Neural progenitor cell (in vitro differentiated cells): ENCODE data around the gene SLC1A1. TPM values are rescaled to one million over a fixed set of nuclear protein-coding genes. Genes with fewer than 3 reads are reported as not detected.

Experiments used
- DNase-seq: peaks from one replicate; pipeline ENCODE4 v3.0.0-alpha.2; 2016; ENCODE audit warnings: low spot score
- H2AFZ ChIP-seq: fragments of 200-600 bp; sonication (generic); replicated peaks from 2 replicates; pipeline ENCODE4 v1.6.1; 2016; ENCODE audit warnings: antibody characterized with exemption
- H3F3A ChIP-seq: fragments of 200-600 bp; sonication (generic); 2 replicates; pipeline ENCODE4 v1.6.1; 2016; ENCODE audit warnings: antibody characterized with exemption, low read depth
- H3K27ac ChIP-seq: fragments of 200-600 bp; sonication (generic); 2 replicates; pipeline ENCODE4 v1.5.1; 2016; ENCODE audit warnings: mild to moderate bottlenecking
- H3K27me3 ChIP-seq: fragments of 200-600 bp; sonication (generic); 2 replicates; pipeline ENCODE4 v1.6.1; 2016; ENCODE audit warnings: mild to moderate bottlenecking, moderate library complexity
- H3K36me3 ChIP-seq: fragments of 200-600 bp; sonication (generic); 2 replicates; pipeline ENCODE4 v1.5.1; 2016
- H3K4me1 ChIP-seq: fragments of 200-600 bp; sonication (generic); 2 replicates; pipeline ENCODE4 v1.6.1; 2016; ENCODE audit warnings: mixed run types
- H3K4me2 ChIP-seq: fragments of 200-600 bp; sonication (generic); 2 replicates; pipeline ENCODE4 v1.6.1; 2016
- H3K4me3 ChIP-seq: fragments of 200-600 bp; sonication (generic); 2 replicates; pipeline ENCODE4 v1.5.1; 2016
- H3K79me2 ChIP-seq: fragments of 200-600 bp; sonication (generic); 2 replicates; pipeline ENCODE4 v1.6.1; 2016; ENCODE audit warnings: low read depth
- H3K9ac ChIP-seq: fragments of 200-600 bp; sonication (generic); 2 replicates; pipeline ENCODE4 v1.6.1; 2016
- H3K9me3 ChIP-seq: fragments of 200-600 bp; sonication (generic); 2 replicates; pipeline ENCODE4 v1.5.1; 2016; ENCODE audit warnings: low read depth
- H4K20me1 ChIP-seq: fragments of 200-600 bp; sonication (generic); 2 replicates; pipeline ENCODE4 v1.6.1; 2016; ENCODE audit warnings: low read depth
- H3K27ac Mint-ChIP-seq: 3 replicates; pipeline ENCODE4 v1.8.0; 2021; ENCODE audit warnings: mixed read lengths
- H3K27me3 Mint-ChIP-seq: 2 replicates; pipeline ENCODE4 v1.8.0; 2022; ENCODE audit warnings: low read depth, mild to moderate bottlenecking, inconsistent platforms, moderate library complexity, mixed read lengths; ENCODE audit not compliant: insufficient read depth
- H3K36me3 Mint-ChIP-seq: 3 replicates; pipeline ENCODE4 v1.8.0; 2021; ENCODE audit warnings: mixed read lengths
- H3K4me1 Mint-ChIP-seq: 3 replicates; pipeline ENCODE4 v1.8.0; 2021; ENCODE audit warnings: mixed read lengths
- H3K4me3 Mint-ChIP-seq: 3 replicates; pipeline ENCODE4 v1.8.0; 2021; ENCODE audit warnings: mild to moderate bottlenecking, moderate library complexity, mixed read lengths
- H3K9me3 Mint-ChIP-seq: 3 replicates; pipeline ENCODE4 v1.8.0; 2020; ENCODE audit warnings: mixed read lengths
- EZH2 ChIP-seq: fragments of 200-600 bp; sonication (generic); IDR thresholded peaks from 2 replicates; pipeline ENCODE4 v1.6.1; 2017; ENCODE audit warnings: antibody characterized with exemption, mild to moderate bottlenecking, moderate library complexity
- EZH2phosphoT487 ChIP-seq: fragments of 200-600 bp; sonication (generic); IDR thresholded peaks from 2 replicates; pipeline ENCODE4 v1.6.1; 2017; ENCODE audit warnings: antibody characterized with exemption
- total RNA-seq: library from RNA; depleted of rRNA; stranded (reverse); fragments of >200 nt; gene quantifications from 2 replicates; pipeline ENCODE4 v1.2.3, GENCODE V29; 2015; ENCODE audit warnings: low replicate concordance
- TF ChIP-seq, protein P1 (sequence below): fragments of 200-600 bp; sonication (generic); IDR thresholded peaks from 2 replicates; pipeline ENCODE4 v1.5.1; 2017; ENCODE audit warnings: antibody characterized with exemption, mild to moderate bottlenecking

The SLC1A1 gene
- total RNA-seq, 1 donor from 2014 or later: 16.2 TPM

DNA sequence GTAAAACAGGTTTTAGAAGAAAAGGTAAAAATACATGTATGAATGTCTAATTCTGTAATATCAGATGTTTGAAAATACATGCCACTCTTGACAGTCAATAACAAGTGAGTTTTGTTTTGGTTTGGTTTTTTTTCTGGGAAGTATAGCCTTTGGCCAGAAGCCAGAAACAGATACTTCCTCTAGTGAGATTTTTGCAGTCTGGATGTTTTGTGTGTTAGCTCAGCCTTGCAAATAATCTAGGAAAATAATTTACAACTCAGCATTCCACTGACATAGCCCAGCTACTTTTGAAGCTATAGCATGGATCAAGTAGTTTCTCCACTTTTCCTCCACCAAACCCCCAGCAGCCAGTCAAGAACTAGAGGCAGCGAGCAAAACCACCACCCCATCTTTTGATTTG is 56.7 kb downstream of the SLC1A1 start:
- Histone ChIP-seq H3F3A (no peaks in the 10 kb centered on the region), H3K4me3 (no peak overlapping the region), H3K4me2 (no peak overlapping the region), H3K27ac (no peak overlapping the region), H3K9me3 (no peaks in the 10 kb centered on the region), H2AFZ (no peak overlapping the region), H4K20me1 (no peaks in the 10 kb centered on the region), H3K9ac (no peak overlapping the region), H3K4me1 (no peaks in the 10 kb centered on the region), H3K36me3 (no peaks in the 10 kb centered on the region), H3K27me3 (no peaks in the 10 kb centered on the region), H3K79me2 (no peaks in the 10 kb centered on the region)
- no peak for DNase-seq
- Mint-ChIP-seq H3K9me3 (no peaks in the 10 kb centered on the region), H3K4me3 (no peak overlapping the region), H3K27ac (no peak overlapping the region), H3K4me1 (peaks cover 3% of the 10 kb centered on the region), H3K36me3 (no peaks in the 10 kb centered on the region), H3K27me3 (no peaks in the 10 kb centered on the region)
- TF ChIP-seq, protein P1, sequence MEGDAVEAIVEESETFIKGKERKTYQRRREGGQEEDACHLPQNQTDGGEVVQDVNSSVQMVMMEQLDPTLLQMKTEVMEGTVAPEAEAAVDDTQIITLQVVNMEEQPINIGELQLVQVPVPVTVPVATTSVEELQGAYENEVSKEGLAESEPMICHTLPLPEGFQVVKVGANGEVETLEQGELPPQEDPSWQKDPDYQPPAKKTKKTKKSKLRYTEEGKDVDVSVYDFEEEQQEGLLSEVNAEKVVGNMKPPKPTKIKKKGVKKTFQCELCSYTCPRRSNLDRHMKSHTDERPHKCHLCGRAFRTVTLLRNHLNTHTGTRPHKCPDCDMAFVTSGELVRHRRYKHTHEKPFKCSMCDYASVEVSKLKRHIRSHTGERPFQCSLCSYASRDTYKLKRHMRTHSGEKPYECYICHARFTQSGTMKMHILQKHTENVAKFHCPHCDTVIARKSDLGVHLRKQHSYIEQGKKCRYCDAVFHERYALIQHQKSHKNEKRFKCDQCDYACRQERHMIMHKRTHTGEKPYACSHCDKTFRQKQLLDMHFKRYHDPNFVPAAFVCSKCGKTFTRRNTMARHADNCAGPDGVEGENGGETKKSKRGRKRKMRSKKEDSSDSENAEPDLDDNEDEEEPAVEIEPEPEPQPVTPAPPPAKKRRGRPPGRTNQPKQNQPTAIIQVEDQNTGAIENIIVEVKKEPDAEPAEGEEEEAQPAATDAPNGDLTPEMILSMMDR: no peak
- no peak for TF ChIP-seq EZH2
- no peak for TF ChIP-seq EZH2phosphoT487

DNA sequence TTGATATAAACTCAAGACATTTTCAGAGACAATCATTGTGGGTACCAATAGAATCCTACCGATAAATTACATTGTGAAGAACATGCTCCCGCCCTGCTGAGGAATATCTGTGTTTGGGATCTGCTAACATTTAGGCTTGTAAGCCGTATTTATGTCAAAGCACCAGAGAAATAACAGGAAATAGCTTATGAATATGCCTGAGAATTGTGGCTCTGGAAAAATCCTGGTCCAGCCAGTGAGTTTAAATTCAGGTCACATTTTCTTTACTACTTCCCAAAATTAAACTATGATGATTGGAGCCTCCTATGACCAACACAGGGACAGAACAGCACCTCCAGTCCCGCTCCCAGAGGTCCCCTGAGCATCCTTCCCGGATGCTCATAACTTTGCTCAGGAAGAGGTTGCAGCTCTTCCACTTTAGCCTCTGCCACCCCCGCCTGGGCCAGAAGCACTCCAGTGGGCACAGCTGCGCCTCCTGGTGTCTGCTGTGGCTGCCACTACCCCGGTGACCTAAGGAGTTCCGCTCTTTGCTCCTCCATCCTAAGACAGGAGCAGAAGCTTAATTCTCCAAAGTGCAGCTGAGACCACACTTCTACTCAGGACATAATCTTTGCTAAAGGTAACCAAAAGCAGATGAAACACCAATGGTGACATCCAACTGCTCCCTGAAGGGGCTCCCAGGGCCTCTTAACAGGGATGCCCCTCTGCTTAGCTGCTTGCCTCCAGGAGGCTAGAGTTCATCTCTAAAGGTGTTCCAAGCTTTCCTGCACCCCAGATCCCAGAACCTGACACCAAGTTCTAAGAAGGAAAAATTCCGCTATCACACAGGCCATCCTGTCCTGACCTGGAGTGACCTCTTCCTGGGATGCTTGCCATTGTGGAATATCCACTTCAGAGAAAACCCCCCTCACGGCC is 58.8 kb downstream of the SLC1A1 start:
- no peak overlapping the region for H3K4me3 Mint-ChIP-seq
- H3K36me3 Mint-ChIP-seq: no peaks in the 10 kb centered on the region
- no peaks in the 10 kb centered on the region for H3K27me3 Mint-ChIP-seq
- H3K4me1 Mint-ChIP-seq: no peaks in the 10 kb centered on the region
- H3K9ac ChIP-seq: no peak overlapping the region
- peak; percentile 76 for DNase-seq
- H4K20me1 ChIP-seq: no peaks in the 10 kb centered on the region
- no peaks in the 10 kb centered on the region for H3K27me3 ChIP-seq
- H3K27ac ChIP-seq: no peak overlapping the region
- no peaks in the 10 kb centered on the region for H3K4me1 ChIP-seq
- H3K4me3 ChIP-seq: no peak overlapping the region
- H3K36me3 ChIP-seq: no peaks in the 10 kb centered on the region
- no peaks in the 10 kb centered on the region for H3K9me3 ChIP-seq
- no peaks in the 10 kb centered on the region for H3K79me2 ChIP-seq
- no peak overlapping the region for H2AFZ ChIP-seq
- no peak overlapping the region for H3K4me2 ChIP-seq
- H3K9me3 Mint-ChIP-seq: no peaks in the 10 kb centered on the region
- H3F3A ChIP-seq: no peaks in the 10 kb centered on the region
- no peak overlapping the region for H3K27ac Mint-ChIP-seq
- TF ChIP-seq EZH2phosphoT487 (no peak), EZH2 (no peak)
- TF ChIP-seq, protein P1: peak; percentile 76

DNA sequence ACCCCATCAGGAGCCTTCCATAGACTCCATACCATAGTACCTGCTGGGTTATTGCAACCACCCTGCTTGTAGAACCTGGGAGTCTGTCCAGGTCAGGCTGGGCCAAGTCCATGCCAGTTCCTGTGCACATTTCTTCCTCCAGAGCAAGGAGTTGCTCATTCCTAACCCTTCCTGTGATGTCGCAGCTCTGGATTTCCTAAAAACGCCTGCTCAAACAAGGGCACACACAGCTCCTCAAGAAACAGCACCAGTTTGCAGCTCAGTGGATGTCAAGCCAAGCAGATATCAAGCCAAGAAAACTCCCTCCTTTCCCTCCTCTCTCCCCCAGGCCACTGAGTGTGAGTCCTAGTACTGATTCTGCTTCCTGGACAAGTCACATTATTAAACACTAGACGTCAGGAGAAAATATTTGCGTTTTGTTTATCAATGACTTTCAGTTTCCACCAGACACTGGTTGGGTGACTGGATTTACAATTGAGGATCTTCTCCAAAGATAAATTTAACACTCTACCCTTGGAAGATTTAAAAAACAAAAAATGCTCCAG is 59.6 kb downstream of the SLC1A1 start:
- H3K36me3 Mint-ChIP-seq: no peaks in the 10 kb centered on the region
- no peaks in the 10 kb centered on the region for H3K79me2 ChIP-seq
- no peak overlapping the region for H3K9ac ChIP-seq
- H3F3A ChIP-seq: no peaks in the 10 kb centered on the region
- no peaks in the 10 kb centered on the region for H3K36me3 ChIP-seq
- no peak for TF ChIP-seq EZH2
- no peak for TF ChIP-seq EZH2phosphoT487
- TF ChIP-seq, protein P1: no peak
- no peak overlapping the region for H3K4me3 Mint-ChIP-seq
- no peak overlapping the region for H3K4me2 ChIP-seq
- H3K27me3 Mint-ChIP-seq: no peaks in the 10 kb centered on the region
- no peak overlapping the region for H3K27ac Mint-ChIP-seq
- H3K4me1 ChIP-seq: no peaks in the 10 kb centered on the region
- H3K27ac ChIP-seq: no peak overlapping the region
- H3K4me3 ChIP-seq: no peak overlapping the region
- no peak overlapping the region for H2AFZ ChIP-seq
- H4K20me1 ChIP-seq: no peaks in the 10 kb centered on the region
- no peaks in the 10 kb centered on the region for H3K4me1 Mint-ChIP-seq
- H3K9me3 Mint-ChIP-seq: no peaks in the 10 kb centered on the region
- H3K9me3 ChIP-seq: no peaks in the 10 kb centered on the region
- H3K27me3 ChIP-seq: no peaks in the 10 kb centered on the region
- no peak for DNase-seq
